Endothelial cell (in vitro differentiated cells): ENCODE results near the gene C20orf141. TPM values are rescaled to one million over a fixed set of nuclear protein-coding genes. Genes with fewer than 3 reads are reported as not detected.

ENCODE experiments used
- DNase-seq: peaks from one replicate; pipeline ENCODE4 v3.0.0; 2021; ENCODE audit warnings: low spot score
- H3K27ac Mint-ChIP-seq: one replicate; pipeline ENCODE4 v1.8.0; 2021; ENCODE audit warnings: mixed read lengths, inconsistent platforms; ENCODE audit not compliant: unreplicated experiment
- H3K27me3 Mint-ChIP-seq: one replicate; pipeline ENCODE4 v1.8.0; 2021; ENCODE audit warnings: mild to moderate bottlenecking, moderate library complexity, mixed read lengths, inconsistent platforms; ENCODE audit not compliant: unreplicated experiment
- H3K36me3 Mint-ChIP-seq: one replicate; pipeline ENCODE4 v1.8.0; 2021; ENCODE audit warnings: mild to moderate bottlenecking, low read depth, mixed read lengths, inconsistent platforms; ENCODE audit not compliant: unreplicated experiment
- H3K4me1 Mint-ChIP-seq: one replicate; pipeline ENCODE4 v1.8.0; 2021; ENCODE audit warnings: mild to moderate bottlenecking, mixed read lengths, inconsistent platforms; ENCODE audit not compliant: unreplicated experiment
- H3K4me3 Mint-ChIP-seq: one replicate; pipeline ENCODE4 v1.8.0; 2021; ENCODE audit warnings: mild to moderate bottlenecking, mixed read lengths, inconsistent platforms; ENCODE audit not compliant: unreplicated experiment
- H3K9me3 Mint-ChIP-seq: one replicate; pipeline ENCODE4 v1.8.0; 2021; ENCODE audit warnings: mixed read lengths, inconsistent platforms; ENCODE audit not compliant: unreplicated experiment
- total RNA-seq: library from RNA; stranded (reverse); fragmentation: NEBNext Ultra II Directional; extraction: Animal tissue kit (Norgen Biotek cat#: 25700); gene quantifications from one replicate; pipeline ENCODE4 v1.2.1, GENCODE V29; 2021; ENCODE audit not compliant: unreplicated experiment
- TF ChIP-seq, protein P1 (sequence below): fragments of 200-600 bp; sonication (generic); IDR thresholded peaks from one replicate; pipeline ENCODE4 v1.5.0; 2021; ENCODE audit warnings: antibody characterized with exemption; ENCODE audit not compliant: unreplicated experiment

The C20orf141 gene
- total RNA-seq, 1 donor from 2014 or later, result not detected

DNA sequence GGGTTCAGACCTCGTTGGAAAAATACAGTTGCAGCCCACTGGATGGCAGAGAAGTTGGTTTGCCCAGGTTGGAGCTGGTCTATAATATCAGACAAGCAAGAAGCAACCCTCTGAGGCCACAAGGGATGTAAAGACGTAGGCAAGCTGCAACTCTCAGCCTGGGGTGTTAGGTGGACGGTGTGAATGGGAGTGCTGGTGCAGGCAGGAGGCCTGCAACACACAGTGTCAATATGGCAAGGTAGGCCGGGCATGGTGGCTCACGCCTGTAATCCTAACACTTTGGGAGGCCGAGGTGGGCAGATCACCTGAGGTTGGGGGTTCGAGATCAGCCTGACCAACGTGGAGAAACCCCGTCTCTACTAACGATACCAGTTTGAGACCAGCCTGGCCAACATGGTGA lies 36.3 kb downstream of the C20orf141 start:
- Mint-ChIP-seq H3K27ac (no peak overlapping the region), H3K9me3 (no peaks in the 10 kb centered on the region), H3K36me3 (no peaks in the 10 kb centered on the region), H3K4me1 (no peaks in the 10 kb centered on the region), H3K27me3 (no peaks in the 10 kb centered on the region), H3K4me3 (no peak overlapping the region)
- DNase-seq, result no peak
- TF ChIP-seq, protein P1, sequence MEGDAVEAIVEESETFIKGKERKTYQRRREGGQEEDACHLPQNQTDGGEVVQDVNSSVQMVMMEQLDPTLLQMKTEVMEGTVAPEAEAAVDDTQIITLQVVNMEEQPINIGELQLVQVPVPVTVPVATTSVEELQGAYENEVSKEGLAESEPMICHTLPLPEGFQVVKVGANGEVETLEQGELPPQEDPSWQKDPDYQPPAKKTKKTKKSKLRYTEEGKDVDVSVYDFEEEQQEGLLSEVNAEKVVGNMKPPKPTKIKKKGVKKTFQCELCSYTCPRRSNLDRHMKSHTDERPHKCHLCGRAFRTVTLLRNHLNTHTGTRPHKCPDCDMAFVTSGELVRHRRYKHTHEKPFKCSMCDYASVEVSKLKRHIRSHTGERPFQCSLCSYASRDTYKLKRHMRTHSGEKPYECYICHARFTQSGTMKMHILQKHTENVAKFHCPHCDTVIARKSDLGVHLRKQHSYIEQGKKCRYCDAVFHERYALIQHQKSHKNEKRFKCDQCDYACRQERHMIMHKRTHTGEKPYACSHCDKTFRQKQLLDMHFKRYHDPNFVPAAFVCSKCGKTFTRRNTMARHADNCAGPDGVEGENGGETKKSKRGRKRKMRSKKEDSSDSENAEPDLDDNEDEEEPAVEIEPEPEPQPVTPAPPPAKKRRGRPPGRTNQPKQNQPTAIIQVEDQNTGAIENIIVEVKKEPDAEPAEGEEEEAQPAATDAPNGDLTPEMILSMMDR, result no peak

GRCh38 chr20:2858591-2858990 lies 43.8 kb downstream of the C20orf141 start:
- TF ChIP-seq, protein P1, result no peak
- peaks cover 6% of the 10 kb centered on the region for H3K36me3 Mint-ChIP-seq
- DNase-seq, result no peak
- H3K27ac Mint-ChIP-seq, result no peak overlapping the region
- H3K27me3 Mint-ChIP-seq, result peaks cover 4% of the 10 kb centered on the region
- no peaks in the 10 kb centered on the region for H3K9me3 Mint-ChIP-seq
- H3K4me1 Mint-ChIP-seq, result no peaks in the 10 kb centered on the region
- H3K4me3 Mint-ChIP-seq, result no peak overlapping the region

GRCh38 chr20:2859330-2860121 lies 44.7 kb downstream of the C20orf141 start:
- DNase-seq, result no peak
- no peak overlapping the region for H3K27ac Mint-ChIP-seq
- H3K9me3 Mint-ChIP-seq, result no peaks in the 10 kb centered on the region
- H3K36me3 Mint-ChIP-seq, result peaks cover 6% of the 10 kb centered on the region
- no peaks in the 10 kb centered on the region for H3K4me1 Mint-ChIP-seq
- H3K27me3 Mint-ChIP-seq, result peaks cover 4% of the 10 kb centered on the region
- TF ChIP-seq, protein P1, result no peak
- H3K4me3 Mint-ChIP-seq, result no peak overlapping the region

- Mint-ChIP-seq H3K4me1 (peaks cover 3% of the 10 kb centered on the region), H3K4me3 (no peak overlapping the region), H3K9me3 (no peaks in the 10 kb centered on the region), H3K27ac (no peak overlapping the region), H3K36me3 (peaks cover 6% of the 10 kb centered on the region), H3K27me3 (peaks cover 7% of the 10 kb centered on the region)
- no peak for DNase-seq
- TF ChIP-seq, protein P1, result no peak
These were observed 49.8 kb downstream of the C20orf141 start for GRCh38 chr20:2864626-2865025.

DNA sequence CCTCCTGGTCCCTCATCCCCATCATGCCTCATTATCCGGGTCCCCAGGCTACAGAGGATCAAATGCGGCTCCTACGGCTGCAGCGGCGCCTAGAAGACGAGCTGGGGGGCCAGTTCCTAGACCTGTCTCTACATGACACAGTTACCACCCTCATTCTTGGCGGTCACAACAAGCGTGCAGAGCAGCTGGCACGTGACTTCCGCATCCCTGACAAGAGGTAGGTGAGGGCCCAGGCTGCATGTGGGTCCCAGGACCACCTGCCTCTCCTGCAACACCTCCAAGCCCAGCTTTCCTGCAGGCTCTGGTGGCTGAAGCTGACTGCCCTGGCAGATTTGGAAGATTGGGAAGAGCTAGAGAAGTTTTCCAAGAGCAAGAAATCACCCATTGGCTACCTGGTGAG lies 50.3 kb downstream of the C20orf141 start:
- peaks cover 7% of the 10 kb centered on the region for H3K27me3 Mint-ChIP-seq
- H3K4me1 Mint-ChIP-seq, result peaks cover 3% of the 10 kb centered on the region
- no peaks in the 10 kb centered on the region for H3K9me3 Mint-ChIP-seq
- no peak overlapping the region for H3K27ac Mint-ChIP-seq
- TF ChIP-seq, protein P1, result no peak
- no peak for DNase-seq
- peaks cover 6% of the 10 kb centered on the region for H3K36me3 Mint-ChIP-seq
- H3K4me3 Mint-ChIP-seq, result no peak overlapping the region
